ES-I3 (cell line): ENCODE results near the gene SLC24A1.

Experiments
- H3K36me3 ChIP-seq: 2 replicates; pipeline ENCODE4 v1.6.1; 2013; ENCODE audit warnings: mild to moderate bottlenecking, low read length, control low read depth, moderate library complexity; ENCODE audit not compliant: insufficient read depth
- H3K4me1 ChIP-seq: 2 replicates; pipeline ENCODE4 v1.6.1; 2013; ENCODE audit warnings: mild to moderate bottlenecking, control low read depth, low read length; ENCODE audit not compliant: insufficient read depth
- H3K9ac ChIP-seq: 2 replicates; pipeline ENCODE4 v1.6.1; 2013; ENCODE audit warnings: low read depth, mild to moderate bottlenecking, low read length, moderate library complexity
- H3K9me3 ChIP-seq: 2 replicates; pipeline ENCODE4 v1.6.1; 2013; ENCODE audit warnings: mild to moderate bottlenecking, low read length, moderate library complexity; ENCODE audit not compliant: control insufficient read depth, insufficient read depth

The SLC24A1 gene

GRCh38 chr15:65621638-65622037, at the start of gene SLC24A1:
Gene SLC24A1 (plus strand): TSS chr15:65621938. CDS start chr15:65624081, 2,143 bp downstream.
- H3K4me1 ChIP-seq: peaks cover 10% of the 10 kb centered on the region; the same call in 1 of the 2 replicates
- no peaks in the 10 kb centered on the region for H3K9me3 ChIP-seq
- no peak within 1 kb of the TSS for H3K9ac ChIP-seq
- H3K36me3 ChIP-seq: no peaks in the 10 kb centered on the region

DNA sequence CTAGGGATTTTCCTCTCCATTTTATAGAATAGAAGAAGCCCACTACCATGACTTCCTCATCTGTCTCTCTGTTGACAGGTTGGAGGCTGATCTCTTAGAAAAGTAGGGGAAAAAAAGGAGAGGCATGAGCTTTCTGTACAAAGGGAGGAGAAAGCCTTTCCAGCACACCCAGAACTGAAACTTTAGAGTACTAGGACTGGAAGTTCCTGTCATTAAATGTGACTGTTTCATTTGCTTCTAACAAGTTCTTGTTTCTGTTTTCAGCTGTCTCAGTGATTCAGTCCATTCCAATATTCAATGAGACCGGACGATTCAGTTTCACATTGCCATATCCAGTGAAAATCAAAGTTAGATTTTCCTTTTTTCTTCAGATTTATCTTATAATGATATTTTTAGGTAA, 49.8 kb upstream of the SLC24A1 start:
- H3K4me1 ChIP-seq: no peaks in the 10 kb centered on the region
- peaks cover 16% of the 10 kb centered on the region for H3K36me3 ChIP-seq
- no peaks in the 10 kb centered on the region for H3K9me3 ChIP-seq
- no peak overlapping the region for H3K9ac ChIP-seq

- no peaks in the 10 kb centered on the region for H3K9me3 ChIP-seq
- peaks cover 20% of the 10 kb centered on the region for H3K4me1 ChIP-seq
- H3K9ac ChIP-seq: no peak overlapping the region
- H3K36me3 ChIP-seq: peaks cover 4% of the 10 kb centered on the region
Observed at GRCh38 chr15:65576664-65577063, 45.1 kb upstream of the SLC24A1 start.

DNA sequence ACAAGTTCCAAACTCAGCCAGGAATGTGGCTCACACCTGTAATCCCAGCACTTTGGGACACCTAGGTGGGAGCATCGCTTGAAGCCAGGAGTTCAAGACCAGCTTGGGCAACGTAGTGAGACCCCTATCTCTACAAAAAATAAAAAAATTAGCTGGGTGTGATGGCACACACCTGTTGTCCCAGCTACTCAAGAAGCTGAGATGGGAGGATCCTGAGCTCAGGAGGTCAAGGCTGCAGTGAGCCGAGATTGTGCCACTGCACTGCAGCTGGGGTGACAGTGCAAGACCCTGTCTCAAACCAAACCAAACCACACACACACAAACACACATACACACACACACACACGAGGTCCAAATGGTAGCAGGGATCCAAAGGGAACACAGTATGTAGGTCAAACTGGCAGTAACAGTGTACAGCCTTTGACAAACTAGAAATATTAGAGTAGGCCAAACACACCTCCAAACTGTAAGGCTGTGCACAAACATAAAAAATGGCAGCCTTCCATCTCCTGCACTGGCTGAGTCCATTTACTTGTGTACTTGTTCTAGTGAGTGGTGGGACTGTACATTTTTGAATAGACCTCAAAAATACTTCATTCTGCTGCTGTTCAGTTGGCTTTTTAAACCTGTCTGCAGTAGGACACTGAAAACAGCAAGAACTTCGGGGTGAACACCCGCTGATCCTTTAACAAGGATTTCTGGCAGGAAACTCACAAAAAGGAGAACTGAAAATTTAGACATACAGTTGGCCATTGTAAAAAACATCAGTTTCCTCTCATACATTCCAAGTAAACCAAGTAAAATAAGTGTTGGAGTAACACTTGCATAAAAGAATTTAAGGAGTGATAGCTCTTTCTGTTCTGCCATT, 44.4 kb upstream of the SLC24A1 start:
- Histone ChIP-seq H3K4me1 (peaks cover 20% of the 10 kb centered on the region), H3K36me3 (no peaks in the 10 kb centered on the region; the same call in 1 of the 2 replicates), H3K9ac (no peak overlapping the region), H3K9me3 (no peaks in the 10 kb centered on the region)

DNA sequence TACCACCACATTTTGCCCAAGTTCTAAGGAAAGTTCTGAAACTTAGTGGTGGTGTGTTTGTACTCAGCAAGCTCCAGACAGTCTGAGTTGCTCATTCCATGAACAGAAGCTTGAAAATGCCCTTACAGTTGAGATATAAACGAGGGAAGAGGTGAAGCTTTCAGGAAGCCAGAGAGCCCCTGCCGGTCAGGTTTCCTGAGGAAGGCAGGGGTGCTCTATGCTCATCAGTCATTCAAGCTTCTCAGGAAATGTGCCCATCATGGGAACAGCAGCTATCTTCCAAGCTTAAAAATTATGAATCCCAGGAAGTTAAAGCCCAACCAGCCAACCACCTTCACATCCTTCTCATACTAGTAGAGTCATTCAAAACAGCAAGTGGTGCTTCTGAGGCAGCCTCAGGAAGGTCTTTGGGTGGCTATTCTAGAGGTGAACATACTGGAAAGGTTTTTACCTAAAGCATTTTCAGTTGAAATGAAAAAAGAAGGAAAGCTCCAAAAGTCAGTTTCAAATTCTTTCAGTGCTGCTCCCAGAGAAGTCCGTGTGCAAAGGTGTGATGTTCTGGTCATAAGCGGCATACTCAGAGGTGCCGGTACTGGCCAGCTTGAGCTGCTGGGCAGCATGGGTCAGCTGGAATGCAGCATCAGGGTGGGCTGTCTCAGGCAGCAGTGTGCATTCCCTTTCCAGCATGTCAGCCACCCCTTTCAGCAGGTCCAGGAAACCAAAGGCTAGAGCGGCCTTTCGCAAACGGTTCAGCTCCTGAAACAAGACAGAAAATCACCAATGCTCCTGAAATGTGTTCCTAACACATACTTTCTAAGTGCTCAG, 42.6 kb upstream of the SLC24A1 start:
- Histone ChIP-seq H3K36me3 (peaks cover 2% of the 10 kb centered on the region; the same call in 1 of the 2 replicates), H3K9me3 (no peaks in the 10 kb centered on the region), H3K9ac (no peak overlapping the region), H3K4me1 (peaks cover 20% of the 10 kb centered on the region)

DNA sequence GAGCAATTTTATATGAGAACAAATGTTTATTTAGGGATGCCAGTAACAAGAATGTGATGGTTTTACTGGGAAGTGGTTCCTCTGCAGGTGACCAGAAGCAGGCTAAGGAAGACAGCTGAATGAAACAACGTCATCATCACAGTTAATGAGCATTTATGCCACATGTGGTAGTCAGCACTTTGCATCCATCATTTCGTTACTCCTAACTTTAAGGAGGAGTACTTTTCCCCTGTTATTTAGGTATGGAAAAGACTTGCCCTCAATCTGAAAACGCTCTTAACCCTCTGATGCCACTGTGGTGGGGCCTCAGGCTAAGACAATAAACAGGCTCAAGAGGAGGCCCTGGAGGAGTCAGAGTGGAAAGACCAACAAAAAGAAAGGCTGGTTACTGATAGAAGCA, 42.0 kb upstream of the SLC24A1 start:
- no peak overlapping the region for H3K9ac ChIP-seq
- no peaks in the 10 kb centered on the region for H3K9me3 ChIP-seq
- H3K36me3 ChIP-seq: peaks cover 2% of the 10 kb centered on the region; the same call in 1 of the 2 replicates
- H3K4me1 ChIP-seq: peaks cover 20% of the 10 kb centered on the region

DNA sequence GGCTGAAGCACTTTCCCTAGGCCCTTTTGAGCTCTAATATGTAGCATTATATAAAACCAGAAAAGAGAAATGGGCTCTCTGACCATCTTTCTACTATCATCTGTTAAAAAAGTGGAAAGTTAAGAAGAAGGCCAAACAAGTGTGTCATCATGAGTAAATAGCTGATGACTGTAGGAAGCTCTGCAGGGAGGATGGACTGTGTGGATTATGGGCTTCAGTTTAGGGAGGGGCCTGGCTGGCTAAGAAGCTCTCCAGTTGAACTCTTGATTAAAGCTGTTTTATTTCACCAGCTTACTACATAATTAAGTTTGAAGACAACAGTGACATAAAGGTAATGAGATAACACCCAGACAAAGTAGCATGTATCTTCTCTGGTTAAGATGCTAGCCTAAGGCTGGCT, 41.5 kb upstream of the SLC24A1 start:
- no peaks in the 10 kb centered on the region for H3K9me3 ChIP-seq
- peaks cover 20% of the 10 kb centered on the region for H3K4me1 ChIP-seq
- H3K36me3 ChIP-seq: peaks cover 2% of the 10 kb centered on the region; the same call in 1 of the 2 replicates
- H3K9ac ChIP-seq: no peak overlapping the region

GRCh38 chr15:65583701-65584100, 38.0 kb upstream of the SLC24A1 start:
- Histone ChIP-seq H3K9ac (no peak overlapping the region), H3K36me3 (peaks cover 2% of the 10 kb centered on the region; the same call in 1 of the 2 replicates), H3K4me1 (peaks cover 12% of the 10 kb centered on the region), H3K9me3 (no peaks in the 10 kb centered on the region)

DNA sequence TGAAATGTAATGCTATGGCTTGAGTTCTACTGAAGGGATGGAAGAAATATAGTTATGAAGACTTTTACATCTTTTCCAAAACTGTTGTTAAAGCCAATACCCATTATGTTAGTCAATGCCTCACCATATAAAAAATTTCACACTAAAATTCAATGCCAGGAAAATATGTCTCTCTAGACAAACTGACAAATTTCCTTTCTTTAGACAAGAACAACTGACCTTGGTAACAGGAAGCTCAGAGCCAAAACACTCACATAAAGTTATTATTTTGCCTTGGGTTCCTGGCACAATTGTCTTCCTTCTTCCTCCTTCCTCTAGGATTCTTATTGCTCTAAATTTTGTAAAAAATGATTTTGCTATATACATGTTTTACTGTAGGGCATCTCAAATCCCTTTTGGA, 37.5 kb upstream of the SLC24A1 start:
- H3K4me1 ChIP-seq: peaks cover 7% of the 10 kb centered on the region
- H3K9me3 ChIP-seq: no peaks in the 10 kb centered on the region
- H3K9ac ChIP-seq: no peak overlapping the region
- H3K36me3 ChIP-seq: peaks cover 6% of the 10 kb centered on the region; the same call in 1 of the 2 replicates

DNA sequence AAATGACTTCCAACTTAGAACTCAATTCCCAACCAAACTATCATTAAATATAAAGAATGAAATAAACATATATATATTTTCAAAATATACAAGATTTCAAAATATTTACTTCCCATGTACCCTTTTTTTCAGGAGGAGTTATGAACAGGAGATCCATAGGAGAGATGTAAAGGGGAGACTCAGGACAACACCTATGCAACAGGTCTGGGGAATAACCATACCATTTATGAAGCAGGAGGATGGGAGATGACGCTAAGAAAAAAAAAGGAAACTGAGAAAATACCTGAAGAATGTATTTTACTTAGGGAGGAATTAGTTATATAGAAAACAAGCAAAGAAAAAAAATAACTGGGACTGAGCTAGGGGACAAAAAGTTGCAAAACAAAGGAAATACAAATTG, 34.6 kb upstream of the SLC24A1 start:
- H3K9ac ChIP-seq: no peak overlapping the region

GRCh38 chr15:65595960-65596359, 25.8 kb upstream of the SLC24A1 start:
- Histone ChIP-seq H3K9me3 (no peaks in the 10 kb centered on the region), H3K36me3 (peaks cover 4% of the 10 kb centered on the region), H3K4me1 (no peaks in the 10 kb centered on the region), H3K9ac (no peak overlapping the region)

More for the DNA sequence above, 34.6 kb upstream of the SLC24A1 start:
- peaks cover 15% of the 10 kb centered on the region for H3K36me3 ChIP-seq
- H3K9me3 ChIP-seq: no peaks in the 10 kb centered on the region
- H3K4me1 ChIP-seq: no peaks in the 10 kb centered on the region

GRCh38 chr15:65598468-65598867, 23.3 kb upstream of the SLC24A1 start:
- no peaks in the 10 kb centered on the region for H3K4me1 ChIP-seq
- no peak overlapping the region for H3K9ac ChIP-seq
- no peaks in the 10 kb centered on the region for H3K9me3 ChIP-seq
- peaks cover 4% of the 10 kb centered on the region for H3K36me3 ChIP-seq

DNA sequence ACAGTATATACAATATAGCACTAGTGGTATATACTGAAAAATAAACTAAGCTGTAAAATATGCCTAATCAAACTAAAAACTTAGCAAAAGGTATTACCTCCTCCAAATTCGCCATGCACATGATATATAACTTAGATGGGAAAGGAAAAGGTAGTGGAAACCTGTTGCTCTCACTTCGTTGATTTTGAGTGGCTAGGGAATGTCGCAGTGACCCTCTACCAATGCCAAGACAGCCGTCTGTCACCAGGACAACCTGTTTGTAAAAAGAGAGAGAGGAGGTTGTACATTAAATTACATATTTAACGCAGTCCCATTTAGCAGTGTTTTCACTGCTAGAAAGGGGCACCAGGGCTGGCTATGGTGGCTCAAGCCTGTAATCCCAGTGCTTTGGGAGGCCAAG, 22.1 kb upstream of the SLC24A1 start:
- Histone ChIP-seq H3K36me3 (peaks cover 4% of the 10 kb centered on the region), H3K9me3 (no peaks in the 10 kb centered on the region), H3K4me1 (no peaks in the 10 kb centered on the region), H3K9ac (no peak overlapping the region)

DNA sequence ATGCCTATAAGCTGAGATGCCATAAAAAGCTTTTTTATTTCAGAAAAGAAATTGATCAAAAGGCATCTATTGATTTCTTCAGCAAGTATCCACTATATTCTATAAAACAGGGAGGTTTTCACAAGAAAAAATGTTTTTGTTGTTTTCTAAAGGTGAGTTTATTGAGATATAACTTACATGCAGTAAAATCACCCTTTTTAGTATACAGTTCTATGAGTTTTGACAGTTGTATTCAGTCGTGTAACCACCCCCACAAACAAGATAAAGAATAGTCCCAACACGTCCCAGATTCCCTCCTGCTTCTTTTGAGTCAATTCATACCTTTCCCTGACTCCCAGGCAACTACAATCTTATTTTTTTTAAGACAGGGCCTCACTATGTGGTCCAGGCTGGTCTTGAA, 18.6 kb upstream of the SLC24A1 start:
- no peak overlapping the region for H3K9ac ChIP-seq
- no peaks in the 10 kb centered on the region for H3K9me3 ChIP-seq
- no peaks in the 10 kb centered on the region; the same call in 1 of the 2 replicates for H3K36me3 ChIP-seq
- H3K4me1 ChIP-seq: no peaks in the 10 kb centered on the region
